NCI-H2081 (cell line): ENCODE measurements around the gene INPP5F.

Experiments
- DNase-seq, 2 experiments: peaks; one replicate each; lab custom pipeline; 2025; lab: John Stamatoyannopoulos, UW

Gene INPP5F

GRCh38 chr10:119725828-119726675 lies at the start of gene INPP5F:
Gene INPP5F, plus strand, starts transcription at chr10:119726050. Its CDS starts 213 bp downstream, at chr10:119726263.
- peak; percentile 92 to 97 for DNase-seq

GRCh38 chr10:119677126-119677525 lies 48.7 kb upstream of the INPP5F start:
- DNase-seq, result no peak

- DNase-seq, result no peak
Measured at GRCh38 chr10:119677904-119678755, 47.7 kb upstream of the INPP5F start.

- no peak for DNase-seq
Measured at GRCh38 chr10:119679480-119679829, 46.4 kb upstream of the INPP5F start.

- no peak for DNase-seq
Measured at GRCh38 chr10:119680050-119680449, 45.8 kb upstream of the INPP5F start.

- DNase-seq, result no peak
Measured at GRCh38 chr10:119680650-119681081, 45.2 kb upstream of the INPP5F start.

- peak; percentile 59 to 75 for DNase-seq
Measured at GRCh38 chr10:119686465-119687191, 39.2 kb upstream of the INPP5F start.

- no peak for DNase-seq
Measured at GRCh38 chr10:119687192-119688032, 38.4 kb upstream of the INPP5F start.

GRCh38 chr10:119688033-119688508 lies 37.8 kb upstream of the INPP5F start:
- no peak for DNase-seq

GRCh38 chr10:119689016-119689580 lies 36.8 kb upstream of the INPP5F start:
- DNase-seq, result no peak

GRCh38 chr10:119691726-119692125 lies 34.1 kb upstream of the INPP5F start:
- DNase-seq, result no peak

GRCh38 chr10:119693262-119693957 lies 32.4 kb upstream of the INPP5F start:
- DNase-seq, result no peak

- DNase-seq, result no peak
Measured at GRCh38 chr10:119694608-119695007, 31.2 kb upstream of the INPP5F start.

- DNase-seq, result no peak
Measured at GRCh38 chr10:119700321-119700954, 25.4 kb upstream of the INPP5F start.

GRCh38 chr10:119701861-119702260 lies 24.0 kb upstream of the INPP5F start:
- no peak for DNase-seq

GRCh38 chr10:119702583-119702982 lies 23.3 kb upstream of the INPP5F start:
- DNase-seq, result no peak

GRCh38 chr10:119703903-119704508 lies 21.8 kb upstream of the INPP5F start:
- no peak for DNase-seq

- no peak for DNase-seq
Measured at GRCh38 chr10:119705434-119705831, 20.4 kb upstream of the INPP5F start.
